Natural killer cell (primary cell): Measurements from ENCODE around the gene TMEM212. TPM values are rescaled to one million over a fixed set of nuclear protein-coding genes. Genes with fewer than 3 reads are reported as not detected.
"Not testable (repeated sequence)": the region's sequence is repeated elsewhere in the genome, so short reads cannot be mapped to it uniquely, and the experiment has no call there.

Experiments
- ATAC-seq, 3 donors: fragments of 150-1000 bp in 2 of 3; fragments of 200-7000 bp in 1 of 3; cut with Tn5 transposase; 1 replicate in 1 of 3; 2 replicates in 2 of 3; pipeline ENCODE4 v1.10.0; 2021; ENCODE audit warnings: mild to moderate bottlenecking in 2 of 3, moderate library complexity in 2 of 3
- DNase-seq, 2 donors: peaks; one replicate each; pipeline versions ENCODE4 v3.0.0 to v3.0.0-alpha.2; 2013 to 2021; ENCODE audit warnings: mixed read lengths in 1 of 2
- H3K27ac ChIP-seq: one replicate; pipeline ENCODE4 v1.5.1; 2013; ENCODE audit warnings: mild to moderate bottlenecking, low read length
- H3K27me3 ChIP-seq: one replicate; pipeline ENCODE4 v1.6.1; 2013; ENCODE audit warnings: low read length; ENCODE audit not compliant: control insufficient read depth, insufficient read depth
- H3K36me3 ChIP-seq: one replicate; pipeline ENCODE4 v1.6.1; 2013; ENCODE audit warnings: low read length; ENCODE audit not compliant: control insufficient read depth, insufficient read depth
- H3K4me1 ChIP-seq: one replicate; pipeline ENCODE4 v1.6.1; 2013; ENCODE audit warnings: low read length; ENCODE audit not compliant: control insufficient read depth, insufficient read depth
- H3K4me3 ChIP-seq: one replicate; pipeline ENCODE4 v1.5.1; 2013; ENCODE audit warnings: low read length
- H3K9me3 ChIP-seq: one replicate; pipeline ENCODE4 v1.6.1; 2013; ENCODE audit warnings: low read length; ENCODE audit not compliant: control insufficient read depth, insufficient read depth
- H3K27ac Mint-ChIP-seq, 2 donors: one replicate each; pipeline ENCODE4 v1.8.0; 2022; ENCODE audit warnings: mild to moderate bottlenecking in 2 of 2, mixed read lengths in 2 of 2, moderate library complexity in 1 of 2
- H3K27me3 Mint-ChIP-seq, 2 donors: one replicate each; pipeline ENCODE4 v1.8.0; 2022; ENCODE audit warnings: low read depth in 2 of 2, mixed read lengths in 2 of 2
- H3K36me3 Mint-ChIP-seq: one replicate; pipeline ENCODE4 v1.8.0; 2022; ENCODE audit warnings: mixed read lengths
- H3K4me1 Mint-ChIP-seq, 2 donors: one replicate each; pipeline ENCODE4 v1.8.0; 2022; ENCODE audit warnings: mixed read lengths in 2 of 2
- H3K4me3 Mint-ChIP-seq: one replicate; pipeline ENCODE4 v1.8.0; 2022; ENCODE audit warnings: mild to moderate bottlenecking, moderate library complexity, mixed read lengths
- H3K9me3 Mint-ChIP-seq, 2 donors: one replicate each; pipeline ENCODE4 v1.8.0; 2022; ENCODE audit warnings: mixed read lengths in 2 of 2
- CTCF ChIP-seq: fragments of 200-600 bp; IDR thresholded peaks from one replicate; pipeline ENCODE4 v1.8.0; 2022; ENCODE audit warnings: antibody characterized with exemption
- WGBS: methylation state at CpG from one replicate; pipeline ENCODE4 v1.1.7; 2013; ENCODE audit warnings: missing lambda C conversion rate; ENCODE audit not compliant: insufficient coverage; 5-methylcytosine and 5-hydroxymethylcytosine counted together
- intact Hi-C: fragments of 100-400 bp; cut with micrococcal nuclease; formaldehyde crosslinking; loops from one replicate; pipeline ENCODE4 v1.14.2; 2022
- total RNA-seq, 4 donors: library from RNA; stranded (reverse); fragments of 120-200 nt in 1 of 4; gene quantifications; one replicate each; pipeline versions ENCODE4 v1.2.3 to v1.2.4, GENCODE V29; 2013 to 2022

The TMEM212 gene
- total RNA-seq, 3 donors from 2014 or later (not counting 1 experiment from before 2014, with no cell fraction given), result not detected

GRCh38 chr3:171850960-171851659, 8.0 kb downstream of the TMEM212 start:
- ATAC-seq, result no peak
- 66% methylated on average over 6 of the region's 6 CpGs for WGBS

GRCh38 chr3:171851660-171852058, 8.5 kb downstream of the TMEM212 start:
- Mint-ChIP-seq H3K36me3 (peaks cover 12% of the 10 kb centered on the region), H3K27ac (no peak overlapping the region), H3K4me3 (no peak overlapping the region), H3K4me1 (no peaks in the 10 kb centered on the region), H3K27me3 (peaks cover 0 to 11% of the 10 kb centered on the region in 2 donors), H3K9me3 (peaks cover 2% of the 10 kb centered on the region in 2 donors)
- 83% methylated on average over 5 of the region's 5 CpGs for WGBS
- Histone ChIP-seq H3K4me3 (no peak overlapping the region), H3K36me3 (no peaks in the 10 kb centered on the region), H3K27me3 (no peaks in the 10 kb centered on the region), H3K27ac (no peak overlapping the region), H3K4me1 (no peaks in the 10 kb centered on the region), H3K9me3 (no peaks in the 10 kb centered on the region)
- ATAC-seq (no peak), DNase-seq (no peak)
- intact Hi-C loops, result no loop called here
- TF ChIP-seq CTCF, result no peak

More at GRCh38 chr3:171850960-171851659, 8.0 kb downstream of the TMEM212 start:
- Mint-ChIP-seq H3K27ac (no peak overlapping the region), H3K27me3 (peaks cover under 1 to 11% of the 10 kb centered on the region in 2 donors), H3K9me3 (peaks cover 2 to 3% of the 10 kb centered on the region in 2 donors), H3K36me3 (peaks cover 12% of the 10 kb centered on the region), H3K4me1 (no peaks in the 10 kb centered on the region), H3K4me3 (no peak overlapping the region)
- intact Hi-C loops, result no loop called here
- no peak for DNase-seq
- no peak overlapping the region for H3K27ac ChIP-seq
- no peaks in the 10 kb centered on the region for H3K27me3 ChIP-seq
- TF ChIP-seq CTCF, result no peak
- no peaks in the 10 kb centered on the region for H3K36me3 ChIP-seq
- no peaks in the 10 kb centered on the region for H3K4me1 ChIP-seq
- H3K4me3 ChIP-seq, result no peak overlapping the region
- no peaks in the 10 kb centered on the region for H3K9me3 ChIP-seq

- H3K4me3 Mint-ChIP-seq, result no peak overlapping the region
- no peak for TF ChIP-seq CTCF
- H3K27ac ChIP-seq, result no peak overlapping the region
- 100% methylated on average over 1 of the region's 2 CpGs for WGBS
- no peak for DNase-seq
- peaks cover 2% of the 10 kb centered on the region in 2 donors for H3K9me3 Mint-ChIP-seq
- no peak overlapping the region for H3K27ac Mint-ChIP-seq
- peaks cover 7% of the 10 kb centered on the region in 2 donors for H3K4me1 Mint-ChIP-seq
- intact Hi-C loops, result no loop called here
- H3K9me3 ChIP-seq, result no peaks in the 10 kb centered on the region
- H3K36me3 Mint-ChIP-seq, result peaks cover 12% of the 10 kb centered on the region
- no peaks in the 10 kb centered on the region for H3K36me3 ChIP-seq
- ATAC-seq, result no peak
- H3K27me3 ChIP-seq, result no peaks in the 10 kb centered on the region
- peaks cover 0 to 11% of the 10 kb centered on the region in 2 donors for H3K27me3 Mint-ChIP-seq
- H3K4me3 ChIP-seq, result no peak overlapping the region
- no peaks in the 10 kb centered on the region for H3K4me1 ChIP-seq
Observed at GRCh38 chr3:171854649-171855305, 11.6 kb downstream of the TMEM212 start.

GRCh38 chr3:171858770-171859169, 15.6 kb downstream of the TMEM212 start:
- WGBS, result 100% methylated on average over 1 of the region's 4 CpGs
- H3K27ac Mint-ChIP-seq, intact Hi-C loops, H3K4me1 ChIP-seq, H3K4me3 ChIP-seq, H3K4me3 Mint-ChIP-seq, H3K27me3 ChIP-seq, H3K36me3 ChIP-seq, H3K9me3 Mint-ChIP-seq, H3K9me3 ChIP-seq, ATAC-seq, DNase-seq, H3K27me3 Mint-ChIP-seq, H3K27ac ChIP-seq: not testable (repeated sequence)
- Mint-ChIP-seq H3K4me1 (peaks cover 12 to 15% of the 10 kb centered on the region in 2 donors), H3K36me3 (peaks cover 11% of the 10 kb centered on the region)
